Measurements from ENCODE around the gene RCE1.

RCE1 gene

GRCh38 chr11:66891851-66892660 is 48.8 kb downstream of the RCE1 start:
- DNase-seq = no peak

DNA sequence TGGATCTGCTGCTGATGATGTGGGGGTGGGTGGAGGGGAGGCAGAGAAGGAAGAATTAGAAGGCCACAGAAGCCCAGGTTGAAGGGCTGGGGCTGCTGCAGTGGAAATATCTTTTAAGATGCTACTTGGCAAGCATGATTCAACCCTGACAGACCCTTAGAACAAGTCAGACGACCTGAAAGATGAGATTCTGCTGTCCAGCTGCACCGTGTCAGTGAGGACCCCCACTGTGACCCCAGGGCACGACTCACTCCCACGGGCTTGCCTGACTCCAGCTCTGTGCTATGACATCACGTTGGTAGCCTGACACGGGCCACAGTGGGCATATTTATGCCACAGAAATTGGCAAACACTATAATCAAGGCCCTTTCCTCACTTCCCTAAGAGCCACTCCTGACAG is 49.7 kb downstream of the RCE1 start:
- no peak for DNase-seq

DNA sequence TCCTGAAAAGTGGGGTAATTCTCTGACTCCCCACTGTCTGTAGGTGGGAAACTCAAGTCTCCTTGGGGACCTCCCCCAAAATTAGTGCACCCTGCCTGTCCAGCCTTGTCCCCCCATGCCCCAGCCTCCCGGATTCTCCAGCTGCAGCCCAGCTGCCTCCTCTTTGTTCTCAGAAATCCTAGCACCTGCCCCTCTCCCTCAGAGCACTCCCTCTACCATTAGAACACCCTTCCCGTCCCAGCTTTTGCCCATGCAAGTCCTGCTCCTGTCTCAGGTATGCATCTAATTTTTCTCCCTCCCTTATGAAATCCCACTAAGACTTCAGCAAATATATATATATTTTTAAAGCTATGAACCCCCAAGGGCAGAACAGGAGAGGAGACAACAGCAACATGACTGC is 50.9 kb downstream of the RCE1 start:
- no peak for DNase-seq
